HG02981 (cell line): ENCODE data around the gene ATP1A3.
"Not testable (repeated sequence)": the region's sequence is repeated elsewhere in the genome, so short reads cannot be mapped to it uniquely, and the experiment has no call there.

Experiments
- ATAC-seq: cut with Tn5 transposase; IDR thresholded peaks from one replicate; pipeline ENCODE4 v1.9.1; 2021; ENCODE audit warnings: mild to moderate bottlenecking, moderate library complexity; ENCODE audit not compliant: unreplicated experiment

The ATP1A3 gene

DNA sequence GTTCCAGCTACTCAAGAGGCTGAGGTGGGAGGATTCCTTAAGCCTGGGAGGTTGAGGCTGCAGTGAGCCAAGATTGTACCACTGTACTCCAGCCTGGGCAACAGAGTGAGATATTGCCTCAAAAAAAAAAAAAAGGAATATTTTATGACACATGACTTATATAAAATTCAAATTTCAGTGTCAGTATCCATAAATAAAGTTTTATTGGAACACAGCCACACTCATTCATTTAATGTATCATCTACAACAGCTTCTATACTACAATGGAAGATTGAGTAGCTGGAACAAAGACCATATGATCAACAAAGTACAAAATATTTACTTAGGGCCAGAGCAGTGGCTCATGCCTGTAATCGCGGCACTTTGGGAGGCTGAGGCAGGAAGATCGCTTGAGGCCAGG lies 18.7 kb upstream of the ATP1A3 start:
- ATAC-seq: not testable (repeated sequence)

DNA sequence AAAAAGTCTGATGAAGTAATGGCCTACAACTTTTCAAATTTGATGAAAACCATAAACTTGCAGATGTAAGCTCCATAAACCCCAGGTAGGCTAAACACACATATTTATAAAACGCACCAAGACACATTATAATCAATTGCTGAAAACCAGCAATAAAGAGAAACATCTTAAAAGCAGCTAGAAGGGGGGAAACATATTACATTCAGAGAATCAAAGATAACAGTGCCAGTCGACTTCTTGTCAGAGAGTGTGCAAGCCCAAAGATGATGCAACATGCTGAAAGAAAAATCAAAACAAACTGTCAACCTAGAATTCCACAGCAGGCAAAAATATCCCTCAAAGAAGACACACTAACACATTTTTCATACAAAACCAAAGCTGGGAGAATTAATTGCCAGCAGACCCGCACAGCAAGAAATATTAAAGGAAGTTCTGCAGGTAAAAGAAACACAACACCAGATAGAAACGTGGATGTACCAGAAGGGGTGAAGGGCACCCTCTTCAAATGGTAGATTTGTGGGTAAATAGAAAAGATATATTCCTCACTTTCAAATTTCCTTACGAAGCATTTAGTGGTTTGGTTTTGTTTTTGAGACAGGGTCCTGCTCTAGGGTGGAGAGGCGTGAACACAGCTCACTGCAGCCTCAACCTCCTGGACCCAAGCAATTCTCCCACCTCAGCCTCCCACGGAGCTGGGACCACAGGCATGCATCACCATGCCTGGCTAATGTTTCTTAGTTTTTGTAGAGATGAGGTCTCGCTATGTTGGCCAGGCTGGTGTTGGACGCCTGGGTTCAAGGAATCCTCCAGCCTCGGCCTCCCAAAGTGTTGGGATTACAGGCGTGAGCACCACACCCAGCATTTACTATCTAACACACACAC lies 16.5 kb upstream of the ATP1A3 start:
- ATAC-seq: no peak

DNA sequence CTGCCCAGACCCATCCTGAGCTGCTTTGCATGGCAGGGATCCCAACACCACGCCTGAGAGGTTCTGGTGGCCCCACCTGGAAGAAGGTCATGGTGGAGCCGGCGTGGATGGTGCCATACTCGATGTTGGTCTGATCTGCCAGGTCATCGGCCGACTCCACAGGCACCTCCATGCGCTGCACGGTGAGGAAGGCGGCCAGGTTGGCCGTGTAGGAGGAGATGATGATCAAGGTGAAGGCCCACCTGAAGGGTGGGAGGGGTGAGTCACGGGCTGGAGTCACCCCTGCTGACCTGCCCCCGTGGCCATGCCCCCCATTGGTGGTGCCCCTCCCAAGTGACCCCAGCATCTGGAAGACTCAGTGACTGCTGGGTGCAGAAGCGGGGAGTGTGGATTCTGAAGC lies 12.5 kb upstream of the ATP1A3 start:
- ATAC-seq: no peak

DNA sequence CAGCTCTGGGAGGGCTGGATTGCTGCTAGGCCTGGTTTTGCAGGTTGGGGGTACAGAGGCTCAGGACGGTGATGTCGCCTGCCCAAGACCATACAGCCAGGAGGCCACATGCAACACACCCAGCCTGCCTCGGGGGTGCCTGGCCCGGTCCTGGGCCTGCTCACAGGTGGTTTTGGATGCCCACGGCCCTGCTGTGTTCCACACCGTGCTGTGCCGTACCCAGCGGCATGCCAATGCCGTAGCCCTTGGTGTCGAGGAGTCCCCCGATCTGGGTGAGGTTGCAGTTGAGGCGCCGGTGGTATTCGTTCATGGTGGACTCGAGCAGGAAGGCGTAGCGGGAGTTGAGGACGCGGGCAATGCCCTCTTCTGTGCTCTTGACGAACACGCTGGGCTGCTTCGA lies 11.5 kb upstream of the ATP1A3 start:
- ATAC-seq: no peak

DNA sequence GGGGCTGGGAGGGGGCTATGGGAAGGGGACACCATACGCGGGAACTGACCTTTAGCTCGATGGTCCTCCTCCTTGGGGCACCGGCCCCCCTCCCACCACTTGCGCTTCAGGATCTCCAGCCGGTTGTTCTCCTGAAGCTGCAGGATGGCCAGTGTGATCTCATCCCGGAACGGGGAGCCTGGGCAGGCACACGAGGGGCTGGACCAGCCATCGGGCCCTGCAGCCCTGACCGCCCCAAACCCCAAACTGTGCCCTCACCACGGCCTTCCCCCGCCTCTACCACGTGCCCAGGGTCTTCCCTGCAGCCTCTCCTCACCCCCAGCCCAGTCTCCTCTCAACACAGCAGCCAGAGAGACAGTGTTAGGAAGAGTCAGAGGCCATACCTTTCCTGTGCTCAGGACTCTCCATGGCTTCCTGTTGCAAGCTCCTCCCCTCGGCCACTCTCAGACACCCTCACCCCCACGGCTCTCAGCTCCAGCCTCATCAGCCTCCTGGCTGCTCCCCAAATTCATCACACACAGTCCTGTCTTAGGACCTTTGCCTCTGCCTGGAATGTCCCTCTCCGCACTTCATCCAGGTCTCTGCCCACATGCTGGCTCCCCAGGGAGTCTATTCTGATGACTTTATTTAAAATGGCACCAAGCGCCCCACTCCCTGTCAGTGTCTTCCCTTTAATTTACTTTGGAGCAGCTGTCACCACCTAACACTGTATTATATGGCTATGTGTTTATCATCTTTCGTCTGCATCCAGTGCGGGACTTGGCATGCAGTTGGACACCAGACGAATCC lies 9.7 kb upstream of the ATP1A3 start:
- no peak for ATAC-seq

DNA sequence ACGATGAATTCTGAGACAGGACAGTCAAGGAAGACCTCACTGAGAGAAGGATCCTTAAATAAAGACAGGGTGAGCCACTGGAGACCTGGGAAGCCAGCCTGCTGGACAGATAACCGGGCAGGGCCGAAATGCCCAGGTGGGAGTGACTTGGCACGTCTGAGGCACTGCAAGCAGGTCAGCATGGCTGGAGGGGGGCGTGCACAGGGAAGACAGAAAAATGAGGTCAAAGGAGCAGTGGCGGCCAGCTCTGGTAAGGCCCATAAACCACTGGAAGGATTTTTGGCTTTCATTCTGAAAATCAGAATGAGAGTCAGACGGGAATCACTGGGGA lies 5.8 kb upstream of the ATP1A3 start:
- ATAC-seq: no peak

DNA sequence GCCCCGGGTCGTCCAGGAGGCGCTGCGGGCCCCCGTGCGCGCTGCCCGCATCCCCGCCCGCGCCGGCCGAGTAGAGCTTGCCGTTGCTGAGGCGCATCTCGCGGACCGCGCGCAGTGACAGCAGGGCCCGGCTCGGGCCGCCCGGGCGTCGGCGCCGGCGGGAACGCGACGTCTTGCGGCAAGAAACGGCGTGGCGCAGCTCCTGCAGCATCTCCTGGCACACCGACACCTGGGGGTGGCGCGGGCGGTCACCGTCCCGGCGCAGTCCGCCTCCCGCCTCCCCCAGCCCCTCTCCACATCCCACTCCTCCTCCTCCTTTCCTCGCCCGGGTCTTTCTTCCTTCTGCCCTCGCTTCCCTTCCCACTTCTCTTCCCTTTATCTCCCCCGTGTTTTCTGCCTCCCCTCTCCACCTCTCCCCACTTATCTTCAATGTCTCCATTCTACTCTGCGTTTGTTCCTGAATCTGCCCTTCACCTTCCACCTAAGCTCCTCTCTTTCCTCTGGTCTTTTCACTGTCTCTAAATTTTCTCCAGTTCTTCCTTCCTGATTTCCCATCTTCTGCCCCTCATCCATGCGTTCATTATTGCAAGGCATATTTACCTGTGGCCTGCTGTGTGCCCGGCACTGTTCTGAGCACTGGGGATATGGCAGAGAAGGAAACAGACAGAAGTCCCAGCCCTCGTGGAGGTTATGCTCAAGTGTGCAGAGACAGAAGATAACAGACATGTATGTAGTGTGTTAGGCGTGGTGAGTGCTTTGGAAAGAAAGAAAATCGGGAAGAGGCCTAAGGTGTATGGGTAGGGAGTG lies 5.2 kb upstream of the ATP1A3 start:
- no peak for ATAC-seq

DNA sequence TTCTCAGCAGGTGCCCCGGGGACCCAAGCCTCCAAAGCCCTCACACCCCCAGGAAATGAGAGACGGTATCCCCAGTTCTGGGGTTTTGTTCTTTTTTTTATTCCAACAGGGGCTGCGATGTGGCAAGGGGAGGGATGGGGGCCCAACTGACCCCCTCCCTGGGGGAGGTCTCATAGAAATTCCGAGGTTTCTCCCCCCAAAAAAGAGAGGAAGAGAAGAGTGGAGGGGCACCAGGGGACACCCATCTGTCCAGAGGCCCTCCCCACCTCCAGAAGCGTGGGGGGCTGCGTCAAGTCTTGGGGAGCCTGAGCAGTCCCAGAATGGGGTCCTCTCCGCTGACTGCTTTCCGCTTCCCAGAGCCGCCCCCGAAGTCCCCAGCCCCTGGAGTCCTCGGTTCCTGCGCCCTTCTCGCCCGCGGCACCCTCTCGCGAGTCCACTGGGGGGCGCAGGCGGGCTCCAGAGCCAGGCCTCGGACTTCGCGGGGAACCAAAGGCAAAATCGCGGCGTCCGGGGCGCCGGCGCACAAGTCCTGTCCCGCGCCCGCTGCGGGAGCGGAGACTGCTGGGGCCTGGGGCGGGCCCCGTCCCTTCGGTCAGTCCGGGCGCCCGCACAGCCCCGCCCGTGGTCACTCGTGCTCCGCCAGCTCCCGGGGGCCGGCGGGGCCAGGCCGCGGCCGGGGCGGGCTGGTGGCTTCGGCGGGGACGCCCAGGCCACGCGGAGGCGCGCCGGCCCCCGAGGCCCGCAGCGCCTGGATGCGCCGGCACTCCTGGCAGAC lies 4.4 kb upstream of the ATP1A3 start:
- ATAC-seq: no peak

DNA sequence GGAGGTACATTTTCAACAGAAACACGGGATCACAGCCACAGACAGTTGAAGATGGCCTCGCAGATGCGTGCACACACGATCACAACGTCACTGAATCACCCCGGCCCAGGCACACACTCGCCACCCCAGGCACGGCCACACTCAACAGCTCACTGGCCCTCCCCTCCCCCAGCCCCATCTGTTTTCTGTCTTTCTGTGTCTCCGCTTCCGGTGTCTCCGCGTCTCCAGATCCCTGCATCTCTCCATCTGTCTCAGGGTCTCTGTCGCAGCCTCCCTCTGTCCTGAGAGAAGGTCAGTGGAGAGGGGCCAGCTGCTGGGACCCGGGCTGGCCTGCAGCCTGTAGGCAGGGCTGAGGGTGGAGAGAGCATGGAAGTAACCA lies 3.8 kb upstream of the ATP1A3 start:
- no peak for ATAC-seq

DNA sequence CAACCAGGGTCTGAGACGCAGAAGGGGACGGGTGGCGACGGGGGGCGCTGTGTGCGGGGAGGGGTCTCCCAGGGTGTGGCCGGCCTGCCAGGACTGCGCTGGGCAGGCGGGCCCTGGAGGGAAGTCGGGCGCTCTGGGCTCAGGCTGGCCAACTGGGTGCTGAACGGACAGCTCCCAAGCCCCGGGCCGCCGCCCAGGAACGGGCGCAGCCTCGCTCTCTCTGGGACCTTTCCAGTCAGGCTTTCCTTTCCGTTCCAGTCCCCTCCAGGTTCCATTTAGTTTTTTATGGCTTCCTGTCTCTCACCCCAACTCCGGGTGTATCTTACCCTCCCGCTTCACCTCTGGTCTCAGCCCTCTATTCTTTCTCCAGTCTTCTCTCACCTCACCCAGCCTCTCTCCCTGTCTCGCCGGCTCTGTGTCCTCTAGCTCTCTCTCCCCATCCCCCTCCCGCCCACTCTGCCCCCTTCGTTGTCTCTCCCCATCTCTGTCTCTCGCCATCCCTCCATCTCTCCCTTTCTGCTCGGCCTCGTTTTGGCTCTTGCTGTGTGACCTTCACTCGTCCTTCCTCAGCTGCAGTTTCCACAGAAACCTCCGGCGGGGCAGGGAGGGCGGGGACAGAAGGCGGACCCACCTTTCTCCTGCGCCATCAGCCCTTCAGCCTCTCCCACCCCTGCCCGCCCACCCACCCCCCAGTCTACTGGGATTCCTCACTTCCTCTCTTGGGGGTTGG lies 3.3 kb upstream of the ATP1A3 start:
- ATAC-seq: no peak

DNA sequence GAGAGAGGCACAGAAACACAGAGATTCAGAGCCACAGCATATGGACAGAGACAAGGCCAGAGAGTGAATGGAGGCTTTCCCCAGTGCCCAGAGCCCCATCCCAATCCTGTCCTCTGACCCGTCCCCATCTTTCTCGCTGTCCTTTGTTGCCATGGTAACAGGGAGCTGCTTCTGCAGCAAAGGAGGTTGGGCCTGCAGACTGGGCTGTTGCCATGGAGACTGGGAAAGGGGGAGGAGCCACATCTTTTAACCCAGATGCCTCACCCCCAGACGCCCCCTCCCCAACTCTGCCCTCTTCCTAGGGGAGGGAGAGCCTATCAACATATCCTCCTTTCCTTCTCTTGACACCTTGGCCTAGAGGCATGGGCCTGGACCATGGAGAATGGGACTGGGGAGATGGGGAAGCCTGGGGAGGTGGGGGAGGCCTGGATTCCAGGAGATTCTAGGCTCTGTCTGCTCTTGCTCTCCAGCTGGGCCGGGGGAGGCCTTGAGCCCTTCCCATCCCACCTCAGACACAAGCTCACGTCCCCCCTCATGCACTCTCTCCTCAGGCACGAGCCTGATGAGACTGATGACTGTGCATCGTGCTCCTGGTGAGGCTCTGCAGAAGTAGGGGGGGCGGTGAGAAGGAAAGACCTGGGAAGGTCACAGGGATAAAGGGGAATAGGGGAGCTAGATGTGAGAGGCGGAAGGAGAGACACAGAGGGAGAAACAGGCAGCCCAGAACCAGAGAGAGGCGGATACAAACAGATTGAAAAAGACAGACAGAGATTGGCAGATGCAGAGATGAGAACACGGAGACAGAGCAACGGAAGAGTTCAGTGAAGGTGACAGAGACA lies 2.1 kb upstream of the ATP1A3 start:
- ATAC-seq: no peak

DNA sequence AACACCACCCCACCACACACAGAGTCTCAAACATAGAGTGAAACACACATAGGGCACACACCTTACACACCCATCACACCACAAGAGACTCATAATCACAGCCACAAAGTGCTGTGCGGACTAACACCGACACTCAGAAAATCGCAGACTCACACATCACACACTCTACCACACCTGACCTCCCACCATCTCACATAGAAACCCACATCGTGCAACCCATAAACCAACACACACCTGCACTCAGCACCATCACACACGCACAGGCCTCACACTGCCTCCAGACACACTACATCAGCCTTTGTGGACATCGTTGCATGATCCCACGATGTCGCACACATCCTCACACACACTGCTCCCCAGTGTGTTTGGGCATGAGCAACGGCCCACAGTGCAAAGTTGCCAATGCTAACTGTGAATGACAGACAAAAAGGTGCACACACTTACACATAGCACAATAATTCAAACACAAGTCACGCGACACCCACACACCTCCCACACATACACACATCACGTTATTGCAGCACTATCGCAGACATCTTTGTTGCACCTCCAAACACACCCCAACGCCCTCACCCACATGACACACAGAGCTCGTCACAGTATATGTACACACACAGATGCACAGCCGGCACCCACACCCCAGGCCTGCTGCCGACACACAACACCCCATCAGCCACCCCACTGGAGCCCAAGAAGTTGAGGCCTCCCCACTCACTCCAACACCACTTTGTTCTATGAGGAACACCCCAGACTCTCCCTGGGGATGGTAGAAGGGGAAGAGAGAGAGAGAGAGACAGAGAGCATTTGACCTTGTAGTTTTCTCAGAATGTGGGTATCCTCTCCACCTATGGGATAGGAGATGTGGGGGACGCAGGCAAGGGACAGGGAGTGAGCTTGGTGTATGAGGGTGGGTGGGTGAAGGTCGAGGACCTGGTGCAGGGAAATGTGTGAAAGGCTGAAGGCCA lies 1.2 kb upstream of the ATP1A3 start:
- ATAC-seq: no peak

DNA sequence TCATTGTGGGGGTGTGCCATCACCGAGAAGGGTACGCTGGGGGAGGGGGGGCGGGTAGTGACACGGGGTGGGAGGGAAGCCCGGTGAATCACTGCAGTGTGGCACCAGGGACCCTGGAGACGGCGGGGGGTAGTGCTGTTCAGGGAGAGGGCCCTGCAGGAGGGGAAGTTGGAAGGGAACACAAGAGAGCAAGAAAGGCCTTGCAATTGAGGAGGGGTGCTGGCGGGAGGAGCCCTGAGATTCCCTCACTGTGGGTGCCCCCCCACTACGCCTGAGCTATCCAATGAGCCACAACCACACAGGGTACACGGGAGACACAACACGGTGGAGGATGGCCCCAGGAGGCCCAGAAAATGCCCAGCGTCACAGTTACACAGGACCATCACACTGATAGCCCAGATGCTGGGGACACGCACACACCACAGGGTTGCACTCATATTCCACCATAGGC lies 516 bp upstream of the ATP1A3 start:
- ATAC-seq: no peak

DNA sequence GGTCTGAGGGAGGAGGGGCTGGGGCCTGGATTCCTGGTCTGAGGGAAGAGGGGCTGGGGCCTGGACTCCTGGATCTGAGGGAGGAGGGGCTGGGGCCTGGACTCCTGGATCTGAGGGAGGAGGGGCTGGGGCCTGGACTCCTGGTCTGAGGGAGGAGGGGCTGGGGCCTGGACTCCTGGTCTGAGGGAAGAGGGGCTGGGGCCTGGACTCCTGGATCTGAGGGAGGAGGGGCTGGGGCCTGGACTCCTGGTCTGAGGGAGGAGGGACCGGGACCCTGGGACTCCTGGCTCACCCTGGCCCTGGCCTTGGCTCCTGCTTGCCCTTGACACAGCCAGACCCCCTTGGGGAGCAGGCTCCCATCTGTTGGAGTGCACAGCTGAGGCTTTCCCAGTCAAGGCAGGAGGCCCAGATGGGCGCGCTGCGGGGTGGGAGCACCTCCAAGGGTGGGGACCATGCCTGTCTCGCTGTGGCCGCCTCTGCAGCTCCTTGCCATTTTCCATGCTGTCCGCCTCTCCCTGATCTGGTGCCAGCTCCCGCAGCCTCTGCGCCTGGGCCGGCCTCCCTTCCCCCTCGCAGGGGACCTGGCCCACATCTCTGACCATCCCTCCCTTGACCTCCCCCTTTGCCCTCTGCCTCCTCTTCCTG lies 2.0 kb downstream of the ATP1A3 start:
- ATAC-seq: not testable (repeated sequence)

DNA sequence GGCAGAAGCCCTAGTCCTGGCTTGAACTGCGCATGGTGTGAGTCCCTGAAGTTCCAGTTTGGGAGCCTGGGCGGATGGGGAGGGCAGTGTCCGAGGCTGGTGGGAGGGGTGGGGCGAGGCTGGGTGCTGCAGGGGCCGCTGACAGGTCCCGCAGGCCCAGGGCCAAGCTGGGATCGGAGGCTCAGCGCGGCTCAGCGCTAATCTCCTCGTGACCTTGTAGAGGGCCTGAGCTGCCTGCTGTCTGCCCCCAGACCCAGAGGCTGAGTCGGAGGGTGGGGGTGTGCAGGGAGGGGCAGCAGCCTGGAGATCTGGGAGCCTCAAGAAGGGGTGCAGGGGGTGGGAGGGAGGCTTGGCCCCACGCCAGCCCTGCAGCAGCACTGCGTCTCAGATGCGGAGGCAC lies 3.0 kb downstream of the ATP1A3 start:
- no peak for ATAC-seq

DNA sequence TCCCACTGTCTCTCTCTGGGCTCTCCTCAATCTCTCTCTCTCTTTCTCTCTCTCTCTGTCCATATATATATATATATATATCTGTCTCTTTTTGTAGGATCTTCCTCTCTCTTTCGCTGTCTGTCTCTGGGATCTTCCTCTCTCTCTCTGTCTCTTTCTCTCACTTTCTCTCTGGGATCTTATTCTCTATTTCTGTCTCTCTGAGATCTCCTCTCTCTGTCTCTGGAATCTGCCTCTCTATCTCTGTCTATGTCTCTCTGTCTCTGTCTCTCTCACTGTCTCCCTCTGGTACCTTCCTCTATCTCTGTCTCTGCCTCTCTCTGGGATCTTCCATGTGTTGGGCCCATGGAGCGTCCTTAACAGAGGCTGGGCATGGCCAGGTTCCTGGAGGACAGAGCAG lies 3.4 kb downstream of the ATP1A3 start:
- no peak for ATAC-seq

DNA sequence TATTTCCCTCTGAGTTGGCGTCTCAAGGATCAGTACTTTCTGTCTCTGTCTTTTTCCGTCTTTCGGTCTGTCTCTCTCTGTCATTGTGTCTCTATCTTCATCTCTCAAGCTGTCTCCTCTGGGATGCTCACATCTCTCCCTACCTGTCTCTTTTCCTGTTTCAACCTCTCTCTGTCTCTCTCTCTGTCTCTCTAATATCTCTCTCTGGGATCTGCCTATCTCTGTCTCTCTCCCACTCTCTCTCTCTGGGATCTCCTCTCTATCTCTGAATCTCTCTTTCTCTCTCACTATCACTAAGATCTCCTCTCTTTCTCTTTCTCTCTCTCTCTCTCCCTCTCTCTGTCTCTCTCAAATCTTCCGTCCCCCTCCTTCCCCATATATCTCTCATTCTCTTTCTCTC lies 4.0 kb downstream of the ATP1A3 start:
- no peak for ATAC-seq

DNA sequence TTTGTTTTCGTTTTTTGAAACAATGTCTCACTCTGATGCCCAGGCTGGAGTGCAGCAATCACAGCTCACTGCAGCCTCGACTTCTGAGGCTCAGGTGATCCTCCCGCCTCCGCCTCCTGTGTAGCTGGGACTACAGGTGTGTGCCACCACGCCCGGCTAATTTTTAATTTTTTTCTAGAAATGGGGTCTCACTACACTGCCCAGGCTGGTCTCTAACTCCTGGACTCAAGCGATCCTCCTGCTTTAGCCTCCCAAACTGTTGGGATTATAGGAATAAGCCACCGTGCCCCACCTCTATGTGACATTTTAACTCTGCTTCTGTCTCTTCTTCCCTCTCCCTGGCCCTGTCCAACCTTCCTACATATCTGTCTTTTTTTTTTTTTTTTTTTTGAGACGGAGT lies 5.1 kb downstream of the ATP1A3 start:
- no peak for ATAC-seq
